GM12872 (cell line): ENCODE measurements around the gene TMEM101.

Experiments
- CTCF ChIP-seq: IDR thresholded peaks from 3 replicates; pipeline ENCODE4 v1.5.1; 2011; ENCODE audit warnings: low read depth, mild to moderate bottlenecking, low read length, moderate library complexity; ENCODE audit not compliant: insufficient read depth

Gene TMEM101

GRCh38 chr17:43970366-43970765 lies 44.4 kb downstream of the TMEM101 start:
- TF ChIP-seq CTCF, result no peak

DNA sequence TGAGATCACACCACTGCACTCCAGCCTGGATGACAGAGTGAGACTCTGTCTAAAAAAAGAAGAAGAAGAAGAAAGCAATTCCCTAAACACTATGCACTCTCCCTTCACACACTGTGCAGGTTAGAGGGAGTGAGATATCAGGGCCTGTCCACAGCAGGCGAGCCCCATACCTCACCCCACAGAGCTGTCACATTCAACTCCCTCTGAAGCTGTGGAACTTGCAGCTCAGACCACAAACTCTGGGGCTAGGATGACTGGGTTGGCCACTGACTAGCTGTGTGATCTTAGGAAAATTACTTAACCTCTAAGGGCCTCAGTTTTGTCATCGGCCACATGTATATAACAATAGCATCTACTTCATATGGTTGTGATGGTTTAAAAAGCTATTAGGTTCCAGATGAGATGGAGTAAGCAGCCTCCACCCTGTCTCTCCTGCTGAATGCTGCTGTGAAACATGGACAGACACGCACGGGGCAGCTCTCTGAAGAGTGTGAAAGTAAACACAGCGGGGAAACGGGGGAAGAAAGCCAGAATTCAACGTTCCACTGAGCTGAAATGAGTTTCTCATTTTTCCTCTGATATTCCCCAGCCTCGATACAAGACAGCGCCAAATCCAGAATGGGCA lies 47.4 kb downstream of the TMEM101 start:
- TF ChIP-seq CTCF, result no peak

DNA sequence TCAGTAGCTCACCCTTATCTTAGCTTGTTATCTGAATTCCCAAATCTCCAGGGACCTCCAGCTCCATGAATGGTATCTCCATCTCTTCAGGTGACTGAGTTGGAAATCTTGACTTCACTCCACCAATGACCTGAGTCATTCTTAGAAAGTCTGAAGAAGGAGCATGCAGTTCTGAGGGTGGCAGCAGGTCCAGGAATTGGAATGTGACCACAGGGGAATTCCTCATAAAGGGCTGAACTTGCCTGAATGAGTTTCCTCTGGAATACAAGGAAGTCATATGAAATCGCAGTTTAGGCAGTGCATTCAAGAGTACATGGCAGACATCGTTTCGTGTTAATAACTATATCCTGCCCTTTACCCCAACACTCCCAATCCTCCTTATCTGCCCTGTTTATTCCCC lies 48.5 kb downstream of the TMEM101 start:
- TF ChIP-seq CTCF, result no peak

GRCh38 chr17:43962479-43962878 lies 52.3 kb downstream of the TMEM101 start:
- TF ChIP-seq CTCF, result no peak

- TF ChIP-seq CTCF, result no peak
Measured at GRCh38 chr17:43961954-43962353, 52.8 kb downstream of the TMEM101 start.
